ENCODE data around the gene SMIM35. TPM values are rescaled to one million over a fixed set of nuclear protein-coding genes. Genes with fewer than 3 reads are reported as not detected.

SMIM35 gene
- total RNA-seq, 4 donors from 2014 or later: not detected

DNA sequence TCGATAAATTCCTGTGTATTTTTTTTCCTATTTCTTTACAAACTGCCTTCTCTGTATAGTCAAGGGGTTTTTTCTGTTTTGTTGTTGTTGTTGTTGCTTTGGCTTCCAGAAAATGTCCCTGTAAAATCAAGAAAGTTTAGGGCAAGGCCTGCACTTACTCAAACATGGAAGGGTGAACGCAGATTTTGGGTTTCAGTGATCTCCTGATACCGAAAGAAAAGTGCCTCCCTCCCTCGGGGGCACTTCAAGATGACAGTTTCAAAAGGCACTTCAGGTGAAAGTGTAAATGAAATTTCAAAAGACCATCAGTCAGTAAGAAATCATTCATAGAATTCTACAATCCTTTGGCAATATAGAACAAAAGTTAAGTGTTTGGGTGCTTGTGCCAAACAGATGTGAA is 53.3 kb downstream of the SMIM35 start:
- peaks cover 3% of the 10 kb centered on the region for H3K27me3 ChIP-seq
- TF ChIP-seq POLR2AphosphoS5 (IDR thresholded peaks at IDR 0.05) (no peak), EP300 (IDR thresholded peaks at IDR 0.05) (no peak), POLR2A (IDR thresholded peaks at IDR 0.05) (no peak)
- TF ChIP-seq, protein P1, sequence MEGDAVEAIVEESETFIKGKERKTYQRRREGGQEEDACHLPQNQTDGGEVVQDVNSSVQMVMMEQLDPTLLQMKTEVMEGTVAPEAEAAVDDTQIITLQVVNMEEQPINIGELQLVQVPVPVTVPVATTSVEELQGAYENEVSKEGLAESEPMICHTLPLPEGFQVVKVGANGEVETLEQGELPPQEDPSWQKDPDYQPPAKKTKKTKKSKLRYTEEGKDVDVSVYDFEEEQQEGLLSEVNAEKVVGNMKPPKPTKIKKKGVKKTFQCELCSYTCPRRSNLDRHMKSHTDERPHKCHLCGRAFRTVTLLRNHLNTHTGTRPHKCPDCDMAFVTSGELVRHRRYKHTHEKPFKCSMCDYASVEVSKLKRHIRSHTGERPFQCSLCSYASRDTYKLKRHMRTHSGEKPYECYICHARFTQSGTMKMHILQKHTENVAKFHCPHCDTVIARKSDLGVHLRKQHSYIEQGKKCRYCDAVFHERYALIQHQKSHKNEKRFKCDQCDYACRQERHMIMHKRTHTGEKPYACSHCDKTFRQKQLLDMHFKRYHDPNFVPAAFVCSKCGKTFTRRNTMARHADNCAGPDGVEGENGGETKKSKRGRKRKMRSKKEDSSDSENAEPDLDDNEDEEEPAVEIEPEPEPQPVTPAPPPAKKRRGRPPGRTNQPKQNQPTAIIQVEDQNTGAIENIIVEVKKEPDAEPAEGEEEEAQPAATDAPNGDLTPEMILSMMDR (IDR thresholded peaks at IDR 0.05): no peak

DNA sequence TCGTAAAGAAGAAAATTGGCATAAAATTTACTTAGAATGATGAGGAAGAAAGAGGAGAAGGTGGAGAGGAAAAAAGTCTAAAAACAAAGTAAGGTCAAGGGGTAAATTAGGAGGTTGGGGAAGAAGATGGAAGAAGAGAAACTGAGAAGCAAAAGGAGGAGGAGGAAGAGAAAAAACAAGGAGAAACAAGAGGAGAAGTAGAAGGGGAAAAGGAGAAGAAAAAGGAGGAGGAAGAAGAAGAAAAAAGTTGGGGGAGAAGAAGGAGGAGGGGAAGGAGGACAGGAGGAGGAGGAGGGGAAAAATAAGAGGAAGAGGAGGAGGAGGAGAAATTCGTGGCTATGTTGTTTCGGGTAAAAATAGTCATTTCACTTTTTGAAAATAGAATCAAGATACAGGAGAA is 58.1 kb downstream of the SMIM35 start:
- H3K4me3 ChIP-seq: no peak overlapping the region
- no peak overlapping the region for H3K27ac ChIP-seq
- no peaks in the 10 kb centered on the region for H3K4me1 ChIP-seq
- no peaks in the 10 kb centered on the region for H3K36me3 ChIP-seq
- TF ChIP-seq, protein P1 (IDR thresholded peaks at IDR 0.05): no peak
- TF ChIP-seq POLR2A (IDR thresholded peaks at IDR 0.05): no peak
- TF ChIP-seq EP300 (IDR thresholded peaks at IDR 0.05): no peak
- no peak for TF ChIP-seq POLR2AphosphoS5 (IDR thresholded peaks at IDR 0.05)
- no peaks in the 10 kb centered on the region for H3K9me3 ChIP-seq
- DNase-seq (ENCODE audit: low spot score in 2 of 2): no peak
- no peaks in the 10 kb centered on the region for H3K27me3 ChIP-seq
- 62% methylated on average over 3 of the region's 3 CpGs for WGBS

More for the DNA sequence above, 53.3 kb downstream of the SMIM35 start:
- H3K27ac ChIP-seq: no peak overlapping the region
- 61% methylated on average over 4 of the region's 4 CpGs for WGBS
- H3K4me1 ChIP-seq: no peaks in the 10 kb centered on the region
- DNase-seq (ENCODE audit: low spot score in 2 of 2): no peak
- H3K36me3 ChIP-seq: no peaks in the 10 kb centered on the region
- no peak overlapping the region for H3K4me3 ChIP-seq
- no peaks in the 10 kb centered on the region for H3K9me3 ChIP-seq

DNA sequence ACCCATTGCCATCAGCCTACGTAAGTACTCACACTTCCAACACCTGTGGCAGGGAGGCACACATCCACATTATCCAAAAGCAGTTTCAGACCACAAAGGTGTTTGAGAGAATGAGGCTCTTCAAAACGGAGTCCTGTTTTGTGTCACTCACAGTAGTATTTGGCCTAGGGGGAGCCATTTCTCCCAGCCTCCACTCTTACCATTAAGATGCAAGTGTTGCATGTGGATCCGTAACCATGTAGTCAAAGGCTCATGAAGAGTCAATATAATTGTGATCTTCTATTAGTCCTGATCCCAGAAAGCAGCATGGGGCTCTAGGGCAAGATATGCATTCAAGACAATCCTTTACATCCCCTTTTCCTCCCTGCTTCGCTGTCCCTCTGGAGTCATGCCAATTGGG is 59.1 kb downstream of the SMIM35 start:
- H3K4me1 ChIP-seq: no peaks in the 10 kb centered on the region
- H3K27ac ChIP-seq: no peak overlapping the region
- no peak overlapping the region for H3K4me3 ChIP-seq
- TF ChIP-seq EP300 (IDR thresholded peaks at IDR 0.05) (no peak), POLR2A (IDR thresholded peaks at IDR 0.05) (no peak), POLR2AphosphoS5 (IDR thresholded peaks at IDR 0.05) (no peak)
- TF ChIP-seq, protein P1 (IDR thresholded peaks at IDR 0.05): no peak
- no peaks in the 10 kb centered on the region for H3K27me3 ChIP-seq
- 97% methylated on average over 4 of the region's 4 CpGs for WGBS
- no peaks in the 10 kb centered on the region for H3K9me3 ChIP-seq
- H3K36me3 ChIP-seq: no peaks in the 10 kb centered on the region
- DNase-seq (ENCODE audit: low spot score in 2 of 2): no peak

DNA sequence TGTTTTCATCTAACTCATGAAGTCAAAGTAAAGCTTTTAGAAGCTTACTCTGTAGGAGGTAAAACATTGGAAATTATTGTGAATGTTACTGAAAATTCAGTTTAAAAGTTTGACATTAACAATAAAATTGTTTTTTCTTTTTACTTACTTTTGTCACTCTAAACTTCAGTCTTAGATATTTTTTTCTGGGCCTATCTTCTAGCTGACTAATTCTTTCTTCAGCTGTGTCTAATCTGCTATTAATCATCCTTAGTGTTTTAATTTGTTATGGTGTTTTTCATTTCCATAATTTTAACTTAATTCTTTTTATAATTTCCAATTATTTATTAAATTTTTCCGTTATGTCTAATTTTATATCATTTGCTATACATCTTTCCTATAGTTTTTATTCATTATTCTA is 65.6 kb downstream of the SMIM35 start:
- WGBS: 96% methylated on average over 1 of the region's 1 CpG
- Histone ChIP-seq H3K36me3 (no peaks in the 10 kb centered on the region), H3K4me3 (no peak overlapping the region), H3K4me1 (no peaks in the 10 kb centered on the region), H3K27ac (no peak overlapping the region), H3K27me3 (peaks cover 8% of the 10 kb centered on the region), H3K9me3 (no peaks in the 10 kb centered on the region)
- TF ChIP-seq EP300 (IDR thresholded peaks at IDR 0.05) (no peak), POLR2A (IDR thresholded peaks at IDR 0.05) (no peak), POLR2AphosphoS5 (IDR thresholded peaks at IDR 0.05) (no peak)
- TF ChIP-seq, protein P1 (IDR thresholded peaks at IDR 0.05): no peak
- DNase-seq (ENCODE audit: low spot score in 2 of 2): no peak

DNA sequence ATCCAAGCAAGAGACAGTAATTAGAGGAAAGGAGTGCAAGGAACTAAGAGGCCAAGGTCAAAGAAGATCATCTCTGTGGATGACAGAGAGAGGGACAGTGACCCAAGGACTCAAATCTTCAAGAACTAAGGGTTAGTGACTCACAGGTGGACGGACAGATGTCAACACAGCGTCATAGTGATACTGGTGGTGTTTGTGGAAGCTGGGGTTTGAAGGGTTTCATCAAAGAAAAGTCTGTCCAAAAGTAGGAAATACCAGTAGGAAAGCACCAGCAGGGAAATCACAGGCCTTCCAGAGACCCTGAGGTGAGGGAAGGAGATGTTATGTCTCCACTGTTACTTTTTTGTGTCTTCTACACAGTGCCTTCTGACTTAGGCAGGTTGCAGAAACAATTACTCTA is 68.4 kb downstream of the SMIM35 start:
- H3K27ac ChIP-seq: no peak overlapping the region
- no peak overlapping the region for H3K4me3 ChIP-seq
- no peaks in the 10 kb centered on the region for H3K4me1 ChIP-seq
- H3K27me3 ChIP-seq: peaks cover 11% of the 10 kb centered on the region
- no peaks in the 10 kb centered on the region for H3K9me3 ChIP-seq
- 90% methylated on average over 2 of the region's 2 CpGs for WGBS
- no peaks in the 10 kb centered on the region for H3K36me3 ChIP-seq
- TF ChIP-seq, protein P1 (IDR thresholded peaks at IDR 0.05): no peak
- TF ChIP-seq POLR2AphosphoS5 (IDR thresholded peaks at IDR 0.05) (no peak), POLR2A (IDR thresholded peaks at IDR 0.05) (no peak), EP300 (IDR thresholded peaks at IDR 0.05) (no peak)
- DNase-seq (ENCODE audit: low spot score in 2 of 2): no peak
